Subcutaneous abdominal adipose tissue (tissue), 5 donors: ENCODE data around the gene NCKAP5.

ENCODE experiments used
- H3K27ac ChIP-seq: one replicate; pipeline ENCODE4 v1.7.0; 2013; ENCODE audit warnings: low read depth, mild to moderate bottlenecking, inconsistent platforms, low read length, moderate library complexity
- H3K27me3 ChIP-seq, 5 donors: one replicate each; pipeline ENCODE4 v1.7.0; 2013; ENCODE audit warnings: low read length in 5 of 5, inconsistent platforms in 1 of 5; ENCODE audit not compliant: control insufficient read depth in 5 of 5, insufficient read depth in 4 of 5
- H3K36me3 ChIP-seq, 5 donors: one replicate each; pipeline ENCODE4 v1.7.0; 2013; ENCODE audit warnings: low read length in 5 of 5; ENCODE audit not compliant: control insufficient read depth in 5 of 5, insufficient read depth in 5 of 5
- H3K4me1 ChIP-seq, 5 donors: one replicate each; pipeline ENCODE4 v1.7.0; 2013; ENCODE audit warnings: low read length in 5 of 5, mild to moderate bottlenecking in 3 of 5, moderate library complexity in 1 of 5; ENCODE audit not compliant: control insufficient read depth in 5 of 5, insufficient read depth in 5 of 5
- H3K4me3 ChIP-seq, 5 donors: one replicate each; pipeline ENCODE4 v1.7.0; 2013; ENCODE audit warnings: low read length in 5 of 5, low read depth in 1 of 5
- H3K9ac ChIP-seq, 5 donors: one replicate each; pipeline ENCODE4 v1.7.0; 2013; ENCODE audit warnings: low read length in 5 of 5, mild to moderate bottlenecking in 4 of 5, moderate library complexity in 3 of 5
- H3K9me3 ChIP-seq, 5 donors: one replicate each; pipeline ENCODE4 v1.7.0; 2013; ENCODE audit warnings: low read length in 5 of 5; ENCODE audit not compliant: control insufficient read depth in 5 of 5
- donor health status: healthy.
- donor health status: healthy.
- donor health status: healthy.
- donor health status: healthy.
- donor health status: healthy.

Gene NCKAP5

GRCh38 chr2:133576714-133577113 lies 8.5 kb upstream of the NCKAP5 start:
- H3K9me3 ChIP-seq, result no peaks in the 10 kb centered on the region

GRCh38 chr2:133574620-133575019 lies 6.4 kb upstream of the NCKAP5 start:
- Histone ChIP-seq H3K27ac (no peak overlapping the region), H3K36me3 (no peaks in the 10 kb centered on the region), H3K9ac (no peak overlapping the region), H3K27me3 (no peaks in the 10 kb centered on the region), H3K9me3 (no peaks in the 10 kb centered on the region), H3K4me3 (no peak overlapping the region), H3K4me1 (no peaks in the 10 kb centered on the region)

More at GRCh38 chr2:133576714-133577113, 8.5 kb upstream of the NCKAP5 start:
- Histone ChIP-seq H3K27ac (no peak overlapping the region), H3K4me3 (no peak overlapping the region), H3K4me1 (no peaks in the 10 kb centered on the region), H3K9ac (no peak overlapping the region), H3K27me3 (no peaks in the 10 kb centered on the region), H3K36me3 (no peaks in the 10 kb centered on the region)

GRCh38 chr2:133574186-133574585 lies 5.9 kb upstream of the NCKAP5 start:
- Histone ChIP-seq H3K27ac (no peak overlapping the region), H3K36me3 (no peaks in the 10 kb centered on the region), H3K9ac (no peak overlapping the region), H3K27me3 (no peaks in the 10 kb centered on the region), H3K4me1 (no peaks in the 10 kb centered on the region), H3K4me3 (no peak overlapping the region), H3K9me3 (no peaks in the 10 kb centered on the region)

GRCh38 chr2:133573491-133574162 lies 5.4 kb upstream of the NCKAP5 start:
- Histone ChIP-seq H3K4me3 (no peak overlapping the region), H3K27ac (no peak overlapping the region), H3K9me3 (no peaks in the 10 kb centered on the region), H3K4me1 (no peaks in the 10 kb centered on the region), H3K27me3 (no peaks in the 10 kb centered on the region), H3K36me3 (no peaks in the 10 kb centered on the region), H3K9ac (no peak overlapping the region)

GRCh38 chr2:133571249-133571648 lies 3.0 kb upstream of the NCKAP5 start:
- H3K4me3 ChIP-seq, result no peak overlapping the region
- H3K9ac ChIP-seq, result no peak overlapping the region
- H3K27me3 ChIP-seq, result peaks cover 0 to 4% (median 0%) of the 10 kb centered on the region in 5 donors
- H3K9me3 ChIP-seq, result no peaks in the 10 kb centered on the region
- peaks cover 0 to 9% (median 5%) of the 10 kb centered on the region in 5 donors for H3K4me1 ChIP-seq
- no peak overlapping the region for H3K27ac ChIP-seq
- H3K36me3 ChIP-seq, result no peaks in the 10 kb centered on the region

- H3K9me3 ChIP-seq, result no peaks in the 10 kb centered on the region
- no peak overlapping the region for H3K27ac ChIP-seq
- peaks cover 0 to 9% (median 5%) of the 10 kb centered on the region in 5 donors for H3K4me1 ChIP-seq
- no peak overlapping the region for H3K9ac ChIP-seq
- no peak overlapping the region for H3K4me3 ChIP-seq
- no peaks in the 10 kb centered on the region for H3K36me3 ChIP-seq
- peaks cover 0 to 4% (median 0%) of the 10 kb centered on the region in 5 donors for H3K27me3 ChIP-seq
Measured at GRCh38 chr2:133570542-133570941, 2.3 kb upstream of the NCKAP5 start.

- no peak overlapping the region for H3K4me3 ChIP-seq
- no peak overlapping the region for H3K27ac ChIP-seq
- peaks cover 0 to 9% (median 5%) of the 10 kb centered on the region in 5 donors for H3K4me1 ChIP-seq
- no peaks in the 10 kb centered on the region for H3K36me3 ChIP-seq
- H3K27me3 ChIP-seq, result peaks cover 0 to 6% (median 0%) of the 10 kb centered on the region in 5 donors
- H3K9me3 ChIP-seq, result no peaks in the 10 kb centered on the region
- H3K9ac ChIP-seq, result no peak overlapping the region
Measured at GRCh38 chr2:133569286-133569830, 1.1 kb upstream of the NCKAP5 start.

- H3K4me3 ChIP-seq, result peak overlapping the region in 4 of 5 donors; percentile 20 to 60 (median 44)
Measured at GRCh38 chr2:133568598-133568997, 335 bp upstream of the NCKAP5 start.

GRCh38 chr2:133562558-133562957 lies 5.7 kb downstream of the NCKAP5 start:
- no peaks in the 10 kb centered on the region for H3K9me3 ChIP-seq
- no peak overlapping the region for H3K9ac ChIP-seq
- peaks cover 0 to 2% (median 0%) of the 10 kb centered on the region in 5 donors for H3K4me1 ChIP-seq
- H3K4me3 ChIP-seq, result no peak overlapping the region
- H3K27me3 ChIP-seq, result peaks cover 0 to 4% (median 0%) of the 10 kb centered on the region in 5 donors
- H3K27ac ChIP-seq, result no peak overlapping the region
- H3K36me3 ChIP-seq, result no peaks in the 10 kb centered on the region

More at GRCh38 chr2:133568598-133568997, 335 bp upstream of the NCKAP5 start:
- H3K4me1 ChIP-seq, result peaks cover 0 to 9% (median 5%) of the 10 kb centered on the region in 5 donors
- no peak overlapping the region for H3K27ac ChIP-seq
- H3K27me3 ChIP-seq, result peaks cover 0 to 6% (median 0%) of the 10 kb centered on the region in 5 donors
- H3K36me3 ChIP-seq, result no peaks in the 10 kb centered on the region
- H3K9ac ChIP-seq, result no peak overlapping the region
- no peaks in the 10 kb centered on the region for H3K9me3 ChIP-seq

GRCh38 chr2:133561045-133561852 lies 7.0 kb downstream of the NCKAP5 start:
- H3K27ac ChIP-seq, result no peak overlapping the region
- peaks cover 0 to 4% (median 0%) of the 10 kb centered on the region in 5 donors for H3K27me3 ChIP-seq
- no peak overlapping the region for H3K4me3 ChIP-seq
- H3K9me3 ChIP-seq, result no peaks in the 10 kb centered on the region
- no peak overlapping the region for H3K9ac ChIP-seq
- no peaks in the 10 kb centered on the region for H3K36me3 ChIP-seq
- no peaks in the 10 kb centered on the region for H3K4me1 ChIP-seq
